Spleen (tissue), 7 donors: ENCODE measurements around the gene GPR35.

ENCODE experiments used
- POLR2A ChIP-seq, 3 donors: fragments of 450-650 bp; IDR thresholded peaks; one replicate each; pipeline ENCODE4 v1.5.1; 2017; ENCODE audit warnings: antibody characterized with exemption in 3 of 3, mild to moderate bottlenecking in 1 of 3
- POLR2AphosphoS5 ChIP-seq, 3 donors: sonication (generic); formaldehyde crosslinking; IDR thresholded peaks; one replicate each; pipeline ENCODE4 v1.5.1; 2017; ENCODE audit warnings: antibody characterized with exemption in 3 of 3
- TF ChIP-seq, protein P1 (sequence below), 11 experiments: fragments of 200-600 bp in 7 of 11; fragments of 450-650 bp in 4 of 11; sonication (generic) in 4 of 11; IDR thresholded peaks in 8 of 11; conservative IDR thresholded peaks in 3 of 11; 1 replicate in 7 of 11; 2 replicates in 4 of 11; pipeline versions ENCODE4 v1.4.0 to v1.8.0; 2016 to 2021; ENCODE audit warnings: antibody characterized with exemption in 11 of 11, inconsistent platforms in 4 of 11, mild to moderate bottlenecking in 1 of 11
- donor health status: DM: no; HTN: no; CAD: no; lungs with moderate emphysema.
- donor health status: DM: no; HTN: no; CAD: no.
- donor health status: DM: no; HTN: no; CAD: no.

DNA sequence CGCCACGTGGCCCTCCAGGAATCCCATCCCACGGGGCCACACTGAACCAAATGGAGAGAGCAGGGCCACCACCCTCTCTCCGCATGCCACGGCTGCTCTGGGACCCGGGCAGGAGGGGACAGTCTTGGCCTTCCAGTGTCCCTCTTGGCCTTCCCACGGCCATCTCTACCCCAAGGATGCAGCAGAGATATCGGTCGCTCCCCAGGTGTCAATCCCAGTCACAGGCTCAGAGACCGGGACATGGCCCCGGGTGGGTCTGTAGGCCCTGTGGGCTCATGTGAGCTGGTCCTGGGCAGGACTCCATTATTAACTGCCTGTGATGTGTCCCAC is 23.5 kb upstream of the GPR35 start:
- TF ChIP-seq, protein P1, sequence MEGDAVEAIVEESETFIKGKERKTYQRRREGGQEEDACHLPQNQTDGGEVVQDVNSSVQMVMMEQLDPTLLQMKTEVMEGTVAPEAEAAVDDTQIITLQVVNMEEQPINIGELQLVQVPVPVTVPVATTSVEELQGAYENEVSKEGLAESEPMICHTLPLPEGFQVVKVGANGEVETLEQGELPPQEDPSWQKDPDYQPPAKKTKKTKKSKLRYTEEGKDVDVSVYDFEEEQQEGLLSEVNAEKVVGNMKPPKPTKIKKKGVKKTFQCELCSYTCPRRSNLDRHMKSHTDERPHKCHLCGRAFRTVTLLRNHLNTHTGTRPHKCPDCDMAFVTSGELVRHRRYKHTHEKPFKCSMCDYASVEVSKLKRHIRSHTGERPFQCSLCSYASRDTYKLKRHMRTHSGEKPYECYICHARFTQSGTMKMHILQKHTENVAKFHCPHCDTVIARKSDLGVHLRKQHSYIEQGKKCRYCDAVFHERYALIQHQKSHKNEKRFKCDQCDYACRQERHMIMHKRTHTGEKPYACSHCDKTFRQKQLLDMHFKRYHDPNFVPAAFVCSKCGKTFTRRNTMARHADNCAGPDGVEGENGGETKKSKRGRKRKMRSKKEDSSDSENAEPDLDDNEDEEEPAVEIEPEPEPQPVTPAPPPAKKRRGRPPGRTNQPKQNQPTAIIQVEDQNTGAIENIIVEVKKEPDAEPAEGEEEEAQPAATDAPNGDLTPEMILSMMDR (IDR thresholded peaks at IDR 0.05 in 8 of 11, conservative IDR thresholded peaks at IDR 0.05 in 3 of 11), result no peak
- TF ChIP-seq POLR2AphosphoS5 (IDR thresholded peaks at IDR 0.05), result no peak
- no peak for TF ChIP-seq POLR2A (IDR thresholded peaks at IDR 0.05)
